ENCODE results near the gene SFMBT2. TPM values are rescaled to one million over a fixed set of nuclear protein-coding genes. Genes with fewer than 3 reads are reported as not detected.

The SFMBT2 gene
- total RNA-seq, 1 experiment from 2014 or later: not detected

GRCh38 chr10:7248148-7248547, 162.7 kb downstream of the SFMBT2 start:
- TF ChIP-seq CTCF (IDR thresholded peaks at IDR 0.05; ENCODE audit: insufficient read depth in 1 of 2, low read depth in 1 of 2, low read length in 1 of 2, severe bottlenecking in 1 of 2, unreplicated experiment in 1 of 2): no peak
- Mint-ChIP-seq H3K4me1 (ENCODE audit: low read depth, unreplicated experiment) (no peaks in the 10 kb centered on the region), H3K27me3 (ENCODE audit: insufficient read depth, unreplicated experiment) (peaks cover 10% of the 10 kb centered on the region), H3K4me3 (ENCODE audit: unreplicated experiment) (no peak overlapping the region), H3K9me3 (ENCODE audit: unreplicated experiment) (no peaks in the 10 kb centered on the region), H3K27ac (ENCODE audit: unreplicated experiment) (no peak overlapping the region), H3K36me3 (ENCODE audit: insufficient read depth, unreplicated experiment) (no peaks in the 10 kb centered on the region)
- CTCF ChIA-PET: no interaction called here
- no peak overlapping the region for H3K4me3 ChIP-seq (ENCODE audit: low read depth, low read length)
- intact Hi-C loops (cut with micrococcal nuclease; ENCODE audit: unreplicated experiment): no loop called here
- POLR2A ChIA-PET: no interaction called here
- peaks cover 1% of the 10 kb centered on the region; the same call in 1 of the 2 replicates for H3K27me3 ChIP-seq (replicated peaks; ENCODE audit: control insufficient read depth, insufficient read depth, low read length)
- no peak for DNase-seq
- H3K36me3 ChIP-seq (ENCODE audit: control insufficient read depth, insufficient read depth, low read length): no peaks in the 10 kb centered on the region
- BruUV-seq (replicated peaks): no TSS peak
- no peaks in the 10 kb centered on the region for H3K9me3 ChIP-seq
- no peaks in the 10 kb centered on the region for H3K4me1 ChIP-seq

- DNase-seq: no peak
- peaks cover 4% of the 10 kb centered on the region for H3K9me3 ChIP-seq
- peaks cover 1% of the 10 kb centered on the region; the same call in 1 of the 2 replicates for H3K27me3 ChIP-seq (replicated peaks; ENCODE audit: control insufficient read depth, insufficient read depth, low read length)
- no peaks in the 10 kb centered on the region for H3K4me1 Mint-ChIP-seq (ENCODE audit: low read depth, unreplicated experiment)
- BruUV-seq (replicated peaks): no TSS peak
- H3K4me3 Mint-ChIP-seq (ENCODE audit: unreplicated experiment): no peak overlapping the region
- TF ChIP-seq CTCF (IDR thresholded peaks at IDR 0.05; ENCODE audit: insufficient read depth in 1 of 2, low read depth in 1 of 2, low read length in 1 of 2, severe bottlenecking in 1 of 2, unreplicated experiment in 1 of 2): no peak
- H3K9me3 Mint-ChIP-seq (ENCODE audit: unreplicated experiment): peaks cover 6% of the 10 kb centered on the region
- POLR2A ChIA-PET: no interaction called here
- no peak overlapping the region for H3K27ac Mint-ChIP-seq (ENCODE audit: unreplicated experiment)
- intact Hi-C loops (cut with micrococcal nuclease; ENCODE audit: unreplicated experiment): no loop called here
- CTCF ChIA-PET: no interaction called here
- no peaks in the 10 kb centered on the region for H3K36me3 ChIP-seq (ENCODE audit: control insufficient read depth, insufficient read depth, low read length)
- H3K4me3 ChIP-seq (ENCODE audit: low read depth, low read length): no peak overlapping the region
- H3K27me3 Mint-ChIP-seq (ENCODE audit: insufficient read depth, unreplicated experiment): peaks cover 4% of the 10 kb centered on the region
- no peaks in the 10 kb centered on the region for H3K36me3 Mint-ChIP-seq (ENCODE audit: insufficient read depth, unreplicated experiment)
- H3K4me1 ChIP-seq: no peaks in the 10 kb centered on the region
Measured at GRCh38 chr10:7245505-7245904, 165.3 kb downstream of the SFMBT2 start.

- H3K4me1 Mint-ChIP-seq (ENCODE audit: low read depth, unreplicated experiment): no peaks in the 10 kb centered on the region
- no peak for DNase-seq
- POLR2A ChIA-PET: no interaction called here
- peaks cover 10% of the 10 kb centered on the region for H3K9me3 Mint-ChIP-seq (ENCODE audit: unreplicated experiment)
- no peaks in the 10 kb centered on the region for H3K36me3 Mint-ChIP-seq (ENCODE audit: insufficient read depth, unreplicated experiment)
- no peaks in the 10 kb centered on the region for H3K27me3 ChIP-seq (replicated peaks; ENCODE audit: control insufficient read depth, insufficient read depth, low read length)
- H3K4me3 ChIP-seq (ENCODE audit: low read depth, low read length): no peak overlapping the region
- H3K4me1 ChIP-seq: no peaks in the 10 kb centered on the region
- no TSS peak for BruUV-seq (replicated peaks)
- peaks cover 4% of the 10 kb centered on the region for H3K9me3 ChIP-seq
- H3K4me3 Mint-ChIP-seq (ENCODE audit: unreplicated experiment): no peak overlapping the region
- CTCF ChIA-PET: no interaction called here
- H3K27me3 Mint-ChIP-seq (ENCODE audit: insufficient read depth, unreplicated experiment): peaks cover 4% of the 10 kb centered on the region
- intact Hi-C loops (cut with micrococcal nuclease; ENCODE audit: unreplicated experiment): no loop called here
- no peaks in the 10 kb centered on the region for H3K36me3 ChIP-seq (ENCODE audit: control insufficient read depth, insufficient read depth, low read length)
- no peak for TF ChIP-seq CTCF (IDR thresholded peaks at IDR 0.05; ENCODE audit: insufficient read depth in 1 of 2, low read depth in 1 of 2, low read length in 1 of 2, severe bottlenecking in 1 of 2, unreplicated experiment in 1 of 2)
- H3K27ac Mint-ChIP-seq (ENCODE audit: unreplicated experiment): no peak overlapping the region
Measured at GRCh38 chr10:7243873-7244272, 167.0 kb downstream of the SFMBT2 start.

Data from Caco-2 (cell line).